ENCODE data around the gene MPZL3.

DNA sequence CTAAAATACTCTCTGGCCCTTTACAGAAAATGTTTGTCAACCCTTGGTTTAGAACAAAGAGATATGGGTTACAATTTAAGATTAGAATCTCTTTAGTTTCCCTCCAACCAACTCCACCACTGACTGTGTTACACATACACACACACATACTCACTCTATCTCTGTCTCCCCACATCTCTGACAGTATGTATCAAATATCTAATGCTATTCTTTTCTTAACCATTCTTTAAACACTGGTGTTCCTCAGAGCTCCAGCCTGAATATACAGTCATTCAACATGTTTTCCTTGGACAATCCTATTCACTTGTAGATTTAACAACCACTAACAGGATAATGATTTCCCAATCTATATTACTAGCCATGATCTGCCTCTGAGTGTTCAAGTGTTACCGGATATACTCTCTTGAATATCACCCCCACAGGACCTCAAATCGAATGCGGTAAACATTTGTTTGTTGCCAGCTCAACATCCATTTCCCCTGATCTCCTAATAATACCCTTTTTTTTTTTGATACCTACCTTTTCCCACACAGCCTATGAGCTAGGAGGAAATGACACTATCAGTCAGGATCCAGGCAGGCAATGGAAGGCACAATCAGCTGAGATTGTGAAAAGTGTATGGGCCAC lies 6.1 kb downstream of the MPZL3 start:
- TF ChIP-seq POLR2AphosphoS5 (IDR thresholded peaks at IDR 0.05; ENCODE audit: low read depth, low read length) (no peak), TAF1 (IDR thresholded peaks at IDR 0.05; ENCODE audit: low read depth, low read length) (no peak)
